Measurements from ENCODE around the gene TPPP3.

- TF ChIP-seq CTCF (IDR thresholded peaks at IDR 0.05) (no peak), POLR2A (IDR thresholded peaks at IDR 0.05) (no peak)
These were observed 48.0 kb upstream of the TPPP3 start for GRCh38 chr16:67441271-67441753.
